Activated T-cell treated with anti-CD3 and anti-CD28 coated beads, Interleukin-2, amount 50 U/mL, for 72 hours (primary cell): ENCODE measurements around the gene ZNF677. TPM values are rescaled to one million over a fixed set of nuclear protein-coding genes. Genes with fewer than 3 reads are reported as not detected.

ENCODE experiments used
- total RNA-seq, 2 donors: library from RNA; stranded (reverse); gene quantifications; one replicate each; pipeline ENCODE4 v1.2.3, GENCODE V29; 2022

The ZNF677 gene
- total RNA-seq, 2 donors from 2014 or later: 9.0 to 10.5 TPM

Other genes with a start within 250 kb of the ZNF677 start
- gene ERVV-1, start 241.0 kb downstream of the ZNF677 start, total RNA-seq: not detected
- not detected for gene ERVV-2, start 210.1 kb downstream of the ZNF677 start, total RNA-seq
- 10 to 100 TPM; 25.2 to 30.4 TPM for gene ZNF160, start 151.5 kb downstream of the ZNF677 start, total RNA-seq
- gene ZNF415, start 122.0 kb downstream of the ZNF677 start, total RNA-seq: 1 to 10 TPM; 3.4 to 5.2 TPM
- gene ZNF347, start 95.8 kb downstream of the ZNF677 start, total RNA-seq: 1 to 10 TPM; 4.7 to 6.5 TPM
- 1 to 10 TPM; 5.6 to 6.5 TPM for gene ZNF665, start 61.5 kb downstream of the ZNF677 start, total RNA-seq
- not detected for gene VN1R2, start 3.4 kb upstream of the ZNF677 start, total RNA-seq
- not detected for gene VN1R4, start 12.8 kb upstream of the ZNF677 start, total RNA-seq
- 1 to 10 TPM; 5.4 to 6.0 TPM for gene ZNF845, start 78.9 kb upstream of the ZNF677 start, total RNA-seq
- gene ZNF525, start 110.8 kb upstream of the ZNF677 start, total RNA-seq: 10 to 100 TPM; 20.7 to 27.0 TPM
- gene ZNF765, start 140.3 kb upstream of the ZNF677 start, total RNA-seq: 10 to 100 TPM; 13.4 to 14.6 TPM
- gene ZNF761, start 177.1 kb upstream of the ZNF677 start, total RNA-seq: 10 to 100 TPM; 16.1 to 21.0 TPM
- 1 to 10 TPM; 7.9 to 8.2 TPM for gene ZNF813, start 212.9 kb upstream of the ZNF677 start, total RNA-seq